HEK293 (cell line): ENCODE measurements around the gene SMIM29.

Source experiments
- CTCF ChIA-PET: fragments of 350-600 bp; formaldehyde crosslinking; extraction: SDS; loops from one replicate; lab custom pipeline; 2021; ENCODE audit warnings: antibody characterized with exemption; lab: Yijun Ruan, JAX
- POLR2A ChIA-PET: fragments of 300-600 bp; formaldehyde crosslinking; extraction: SDS; loops from one replicate; lab custom pipeline; 2020; ENCODE audit warnings: antibody characterized with exemption, inconsistent platforms; lab: Yijun Ruan, JAX
- H3K27ac ChIP-seq: fragments of 200-500 bp; sonication (Bioruptor generic); 2 replicates; pipeline ENCODE4 v1.5.1; 2014; ENCODE audit warnings: low read depth, low read length, control low read depth, inconsistent platforms; ENCODE audit errors: extremely low read depth
- H3K36me3 ChIP-seq, 2 experiments: fragments of 200-500 bp in 1 of 2; sonication (Bioruptor generic) in 1 of 2; 1 replicate in 1 of 2; 2 replicates in 1 of 2; pipeline ENCODE4 v1.5.1; 2014 to 2017; ENCODE audit warnings: inconsistent platforms in 2 of 2, low read length in 2 of 2; ENCODE audit not compliant: control insufficient read depth in 2 of 2, insufficient read depth in 1 of 2
- H3K4me1 ChIP-seq: fragments of 200-500 bp; sonication (Bioruptor generic); 2 replicates; pipeline ENCODE4 v1.5.1; 2014; ENCODE audit warnings: mild to moderate bottlenecking, low read length, inconsistent platforms; ENCODE audit not compliant: control insufficient read depth, insufficient read depth
- H3K4me3 ChIP-seq: 2 replicates; pipeline ENCODE4 v1.5.1; 2011; ENCODE audit warnings: low read depth, mild to moderate bottlenecking, control low read depth, low read length, moderate library complexity
- H3K9me3 ChIP-seq: fragments of 200-500 bp; sonication (Bioruptor generic); 2 replicates; pipeline ENCODE4 v1.5.1; 2014; ENCODE audit warnings: low read depth, low read length, inconsistent platforms; ENCODE audit not compliant: control insufficient read depth, insufficient read depth
- MEIS1 ChIP-seq: sonication (generic); formaldehyde crosslinking; IDR thresholded peaks from 2 replicates; pipeline ENCODE4 v1.8.1; 2022; ENCODE audit warnings: missing genetic modification reagents, mild to moderate bottlenecking, borderline replicate concordance
- RBAK ChIP-seq: fragments of 450-650 bp; formaldehyde crosslinking; IDR thresholded peaks from 2 replicates; pipeline ENCODE4 v1.5.1; 2016; ENCODE audit warnings: missing biosample characterization, missing genetic modification characterization
- REPIN1 ChIP-seq: fragments of 450-650 bp; formaldehyde crosslinking; IDR thresholded peaks from 2 replicates; pipeline ENCODE4 v1.5.1; 2017; ENCODE audit warnings: missing biosample characterization, missing genetic modification characterization, low read depth
- SETDB1 ChIP-seq: IDR thresholded peaks from one replicate; pipeline ENCODE4 v1.6.1; 2017; ENCODE audit warnings: mild to moderate bottlenecking, low read length, moderate library complexity, mixed read lengths; ENCODE audit not compliant: insufficient read length
- TCF7L2 ChIP-seq: IDR thresholded peaks from 2 replicates; pipeline ENCODE4 v1.6.1; 2011; ENCODE audit warnings: low read depth, mild to moderate bottlenecking, inconsistent platforms, low read length, moderate library complexity, borderline replicate concordance
- ZBTB20 ChIP-seq: fragments of 450-650 bp; formaldehyde crosslinking; IDR thresholded peaks from 2 replicates; pipeline ENCODE4 v1.5.1; 2016; ENCODE audit warnings: missing biosample characterization, missing genetic modification characterization
- ZFP37 ChIP-seq: fragments of 450-650 bp; formaldehyde crosslinking; IDR thresholded peaks from 2 replicates; pipeline ENCODE4 v1.5.1; 2016; ENCODE audit warnings: missing biosample characterization, missing genetic modification characterization
- ZNF16 ChIP-seq: fragments of 450-650 bp; formaldehyde crosslinking; IDR thresholded peaks from 2 replicates; pipeline ENCODE4 v1.5.1; 2016; ENCODE audit warnings: low read depth, missing biosample characterization, missing genetic modification characterization
- ZNF174 ChIP-seq: fragments of 450-650 bp; formaldehyde crosslinking; IDR thresholded peaks from 2 replicates; pipeline ENCODE4 v1.5.0; 2017; ENCODE audit warnings: missing biosample characterization, mild to moderate bottlenecking, missing genetic modification characterization
- ZNF248 ChIP-seq: fragments of 450-650 bp; formaldehyde crosslinking; IDR thresholded peaks from 2 replicates; pipeline ENCODE4 v1.5.1; 2017; ENCODE audit warnings: missing biosample characterization, missing genetic modification characterization
- ZNF311 ChIP-seq: fragments of 450-650 bp; formaldehyde crosslinking; IDR thresholded peaks from 2 replicates; pipeline ENCODE4 v1.5.1; 2017; ENCODE audit warnings: missing biosample characterization, missing genetic modification characterization, borderline replicate concordance
- ZNF350 ChIP-seq: fragments of 450-650 bp; formaldehyde crosslinking; IDR thresholded peaks from 2 replicates; pipeline ENCODE4 v1.5.0; 2017; ENCODE audit warnings: missing biosample characterization, mild to moderate bottlenecking, missing genetic modification characterization
- ZNF391 ChIP-seq: fragments of 450-650 bp; formaldehyde crosslinking; IDR thresholded peaks from 2 replicates; pipeline ENCODE4 v1.5.1; 2016; ENCODE audit warnings: low read depth, missing biosample characterization, missing genetic modification characterization, borderline replicate concordance
- ZNF501 ChIP-seq: fragments of 450-650 bp; formaldehyde crosslinking; IDR thresholded peaks from 2 replicates; pipeline ENCODE4 v1.5.1; 2016; ENCODE audit warnings: missing biosample characterization, missing genetic modification characterization
- ZNF514 ChIP-seq: fragments of 450-650 bp; formaldehyde crosslinking; IDR thresholded peaks from 2 replicates; pipeline ENCODE4 v1.5.1; 2016; ENCODE audit warnings: missing biosample characterization, missing genetic modification characterization
- ZNF585B ChIP-seq: fragments of 450-650 bp; formaldehyde crosslinking; IDR thresholded peaks from 2 replicates; pipeline ENCODE4 v1.5.1; 2016; ENCODE audit warnings: missing biosample characterization, missing genetic modification characterization
- TF ChIP-seq, protein P1 (sequence below): fragments of 450-650 bp; formaldehyde crosslinking; IDR thresholded peaks from 2 replicates; pipeline ENCODE4 v1.5.1; 2016; ENCODE audit warnings: missing biosample characterization, missing genetic modification characterization, borderline replicate concordance
- TF ChIP-seq, protein P2 (sequence below): fragments of 450-650 bp; formaldehyde crosslinking; IDR thresholded peaks from 2 replicates; pipeline ENCODE4 v1.5.1; 2016; ENCODE audit warnings: missing biosample characterization, missing genetic modification characterization
- TF ChIP-seq, protein P3 (sequence below): fragments of 450-650 bp; formaldehyde crosslinking; IDR thresholded peaks from 2 replicates; pipeline ENCODE4 v1.5.1; 2016; ENCODE audit warnings: missing biosample characterization, missing genetic modification characterization

SMIM29 gene

DNA sequence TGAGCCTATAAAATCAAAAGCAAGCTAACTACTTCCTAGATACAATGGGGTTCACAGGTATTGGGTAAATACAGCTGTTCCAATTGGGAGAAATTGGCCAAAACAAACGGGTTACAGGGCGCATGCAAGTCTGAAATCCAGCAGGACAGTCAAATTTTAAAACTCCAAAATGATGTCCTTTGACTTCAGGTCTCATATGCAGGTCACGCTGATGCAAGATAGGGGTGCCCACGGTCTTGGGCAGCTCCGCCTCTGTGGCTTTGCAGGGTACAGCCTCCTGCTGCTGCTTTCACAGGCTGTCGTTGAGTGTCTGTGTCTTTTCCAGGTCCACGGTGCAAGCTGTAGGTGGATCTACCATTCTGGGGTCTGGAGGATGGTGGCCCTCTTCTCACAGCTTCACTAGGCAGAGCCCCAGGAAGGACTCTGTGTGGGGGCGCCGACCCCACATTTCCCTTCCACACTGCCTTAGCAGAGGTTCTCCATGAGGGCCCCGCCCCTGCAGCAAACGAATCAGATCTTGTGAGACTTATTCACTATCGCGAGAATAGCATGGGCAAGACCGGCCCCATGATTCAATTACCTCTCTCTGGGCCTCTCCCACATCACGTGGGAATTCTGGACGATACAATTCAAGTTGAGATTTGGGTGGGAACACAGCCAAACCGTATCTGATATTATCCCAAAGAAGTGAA lies 11.9 kb upstream of the SMIM29 start:
- H3K4me3 ChIP-seq = no peak overlapping the region

DNA sequence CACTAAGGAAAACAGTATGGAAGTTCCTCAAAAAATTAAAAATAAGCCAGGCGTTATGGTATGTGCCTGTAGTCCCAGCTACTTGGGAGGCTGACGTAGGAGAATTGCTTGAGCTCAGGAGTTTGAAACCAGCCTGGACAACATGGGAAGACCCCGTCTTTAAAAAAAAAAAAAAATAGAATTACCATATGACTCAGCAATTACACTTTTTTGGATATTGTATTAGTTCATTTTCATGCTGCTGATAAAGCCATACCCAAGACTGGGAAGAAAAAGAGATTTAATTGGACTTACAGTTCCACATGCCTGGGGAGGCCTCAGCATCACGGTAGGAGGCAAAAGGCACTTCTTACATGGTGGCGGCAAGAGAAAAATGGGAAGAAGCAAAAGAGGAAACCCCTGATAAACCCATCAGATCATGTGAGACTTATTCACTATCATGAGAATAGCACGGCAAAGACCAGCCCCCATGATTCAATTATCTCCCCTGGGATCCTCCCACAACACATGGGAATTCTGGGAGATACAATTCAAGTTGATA lies 10.8 kb upstream of the SMIM29 start:
- no peak overlapping the region for H3K27ac ChIP-seq
- H3K36me3 ChIP-seq = no peaks in the 10 kb centered on the region
- TF ChIP-seq SETDB1 = peak; percentile 26
- TF ChIP-seq, protein P1, sequence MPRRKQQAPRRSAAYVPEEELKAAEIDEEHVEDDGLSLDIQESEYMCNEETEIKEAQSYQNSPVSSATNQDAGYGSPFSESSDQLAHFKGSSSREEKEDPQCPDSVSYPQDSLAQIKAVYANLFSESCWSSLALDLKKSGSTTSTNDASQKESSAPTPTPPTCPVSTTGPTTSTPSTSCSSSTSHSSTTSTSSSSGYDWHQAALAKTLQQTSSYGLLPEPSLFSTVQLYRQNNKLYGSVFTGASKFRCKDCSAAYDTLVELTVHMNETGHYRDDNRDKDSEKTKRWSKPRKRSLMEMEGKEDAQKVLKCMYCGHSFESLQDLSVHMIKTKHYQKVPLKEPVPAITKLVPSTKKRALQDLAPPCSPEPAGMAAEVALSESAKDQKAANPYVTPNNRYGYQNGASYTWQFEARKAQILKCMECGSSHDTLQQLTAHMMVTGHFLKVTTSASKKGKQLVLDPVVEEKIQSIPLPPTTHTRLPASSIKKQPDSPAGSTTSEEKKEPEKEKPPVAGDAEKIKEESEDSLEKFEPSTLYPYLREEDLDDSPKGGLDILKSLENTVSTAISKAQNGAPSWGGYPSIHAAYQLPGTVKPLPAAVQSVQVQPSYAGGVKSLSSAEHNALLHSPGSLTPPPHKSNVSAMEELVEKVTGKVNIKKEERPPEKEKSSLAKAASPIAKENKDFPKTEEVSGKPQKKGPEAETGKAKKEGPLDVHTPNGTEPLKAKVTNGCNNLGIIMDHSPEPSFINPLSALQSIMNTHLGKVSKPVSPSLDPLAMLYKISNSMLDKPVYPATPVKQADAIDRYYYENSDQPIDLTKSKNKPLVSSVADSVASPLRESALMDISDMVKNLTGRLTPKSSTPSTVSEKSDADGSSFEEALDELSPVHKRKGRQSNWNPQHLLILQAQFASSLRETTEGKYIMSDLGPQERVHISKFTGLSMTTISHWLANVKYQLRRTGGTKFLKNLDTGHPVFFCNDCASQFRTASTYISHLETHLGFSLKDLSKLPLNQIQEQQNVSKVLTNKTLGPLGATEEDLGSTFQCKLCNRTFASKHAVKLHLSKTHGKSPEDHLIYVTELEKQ (tag by site-specific recombination) = no peak
- no peaks in the 10 kb centered on the region for H3K4me1 ChIP-seq
- ChIA-PET POLR2A (no interaction called here), CTCF (no interaction called here)
- no peaks in the 10 kb centered on the region for H3K9me3 ChIP-seq
- no peak overlapping the region for H3K4me3 ChIP-seq

More for the DNA sequence above, 11.9 kb upstream of the SMIM29 start:
- ChIA-PET POLR2A (no interaction called here), CTCF (interaction anchor here (0.7 kb wide), 1 partner anchor 11 kb away, joined by 3 read pairs; no protein-coding TSS in a partner anchor)
- Histone ChIP-seq H3K27ac (no peak overlapping the region), H3K9me3 (no peaks in the 10 kb centered on the region), H3K4me1 (no peaks in the 10 kb centered on the region), H3K36me3 (no peaks in the 10 kb centered on the region)
- TF ChIP-seq ZNF501 (tag by site-specific recombination) = no peak
- no peak for TF ChIP-seq REPIN1 (tag by site-specific recombination)
- TF ChIP-seq ZNF16 (tag by site-specific recombination) = no peak
- TF ChIP-seq ZNF350 = no peak
- TF ChIP-seq RBAK = no peak
- no peak for TF ChIP-seq ZFP37 (tag by site-specific recombination)
- TF ChIP-seq ZNF514 (tag by site-specific recombination) = no peak
- TF ChIP-seq, protein P2, sequence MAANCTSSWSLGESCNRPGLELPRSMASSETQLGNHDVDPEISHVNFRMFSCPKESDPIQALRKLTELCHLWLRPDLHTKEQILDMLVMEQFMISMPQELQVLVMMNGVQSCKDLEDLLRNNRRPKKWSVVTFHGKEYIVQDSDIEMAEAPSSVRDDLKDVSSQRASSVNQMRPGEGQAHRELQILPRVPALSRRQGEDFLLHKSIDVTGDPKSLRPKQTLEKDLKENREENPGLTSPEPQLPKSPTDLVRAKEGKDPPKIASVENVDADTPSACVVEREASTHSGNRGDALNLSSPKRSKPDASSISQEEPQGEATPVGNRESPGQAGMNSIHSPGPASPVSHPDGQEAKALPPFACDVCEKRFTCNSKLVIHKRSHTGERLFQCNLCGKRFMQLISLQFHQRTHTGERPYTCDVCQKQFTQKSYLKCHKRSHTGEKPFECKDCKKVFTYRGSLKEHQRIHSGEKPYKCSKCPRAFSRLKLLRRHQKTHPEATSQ (tag by site-specific recombination) = no peak
- TF ChIP-seq ZBTB20 (tag by site-specific recombination) = no peak
- TF ChIP-seq, protein P3, sequence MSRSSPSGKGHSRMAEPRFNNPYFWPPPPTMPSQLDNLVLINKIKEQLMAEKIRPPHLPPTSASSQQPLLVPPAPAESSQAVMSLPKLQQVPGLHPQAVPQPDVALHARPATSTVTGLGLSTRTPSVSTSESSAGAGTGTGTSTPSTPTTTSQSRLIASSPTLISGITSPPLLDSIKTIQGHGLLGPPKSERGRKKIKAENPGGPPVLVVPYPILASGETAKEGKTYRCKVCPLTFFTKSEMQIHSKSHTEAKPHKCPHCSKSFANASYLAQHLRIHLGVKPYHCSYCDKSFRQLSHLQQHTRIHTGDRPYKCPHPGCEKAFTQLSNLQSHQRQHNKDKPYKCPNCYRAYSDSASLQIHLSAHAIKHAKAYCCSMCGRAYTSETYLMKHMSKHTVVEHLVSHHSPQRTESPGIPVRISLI (tag by site-specific recombination) = no peak
- TF ChIP-seq ZNF391 (tag by site-specific recombination) = no peak
- TF ChIP-seq ZNF174 = no peak
- TF ChIP-seq MEIS1 = no peak
- TF ChIP-seq TCF7L2 = no peak
- TF ChIP-seq ZNF585B (tag by site-specific recombination) = no peak
- no peak for TF ChIP-seq ZNF311 (tag by site-specific recombination)
- TF ChIP-seq ZNF248 = no peak
